Endothelial cell (in vitro differentiated cells): ENCODE data around the gene GBA2. TPM values are rescaled to one million over a fixed set of nuclear protein-coding genes. Genes with fewer than 3 reads are reported as not detected.

ENCODE experiments used
- DNase-seq: peaks from one replicate; pipeline ENCODE4 v3.0.0; 2021; ENCODE audit warnings: low spot score
- H3K27ac Mint-ChIP-seq: one replicate; pipeline ENCODE4 v1.8.0; 2021; ENCODE audit warnings: mixed read lengths, inconsistent platforms; ENCODE audit not compliant: unreplicated experiment
- H3K27me3 Mint-ChIP-seq: one replicate; pipeline ENCODE4 v1.8.0; 2021; ENCODE audit warnings: mild to moderate bottlenecking, moderate library complexity, mixed read lengths, inconsistent platforms; ENCODE audit not compliant: unreplicated experiment
- H3K36me3 Mint-ChIP-seq: one replicate; pipeline ENCODE4 v1.8.0; 2021; ENCODE audit warnings: mild to moderate bottlenecking, low read depth, mixed read lengths, inconsistent platforms; ENCODE audit not compliant: unreplicated experiment
- H3K4me1 Mint-ChIP-seq: one replicate; pipeline ENCODE4 v1.8.0; 2021; ENCODE audit warnings: mild to moderate bottlenecking, mixed read lengths, inconsistent platforms; ENCODE audit not compliant: unreplicated experiment
- H3K4me3 Mint-ChIP-seq: one replicate; pipeline ENCODE4 v1.8.0; 2021; ENCODE audit warnings: mild to moderate bottlenecking, mixed read lengths, inconsistent platforms; ENCODE audit not compliant: unreplicated experiment
- H3K9me3 Mint-ChIP-seq: one replicate; pipeline ENCODE4 v1.8.0; 2021; ENCODE audit warnings: mixed read lengths, inconsistent platforms; ENCODE audit not compliant: unreplicated experiment
- microRNA-seq: library from miRNA; unstranded; fragments of <30 nt; microRNA quantifications from one replicate; pipeline ENCODE4, GENCODE V29; 2020; ENCODE audit not compliant: unreplicated experiment
- total RNA-seq: library from RNA; stranded (reverse); fragmentation: NEBNext Ultra II Directional; extraction: Animal tissue kit (Norgen Biotek cat#: 25700); gene quantifications from one replicate; pipeline ENCODE4 v1.2.1, GENCODE V29; 2021; ENCODE audit not compliant: unreplicated experiment
- TF ChIP-seq, protein P1 (sequence below): fragments of 200-600 bp; sonication (generic); IDR thresholded peaks from one replicate; pipeline ENCODE4 v1.5.0; 2021; ENCODE audit warnings: antibody characterized with exemption; ENCODE audit not compliant: unreplicated experiment

Gene GBA2
- total RNA-seq, 1 donor from 2014 or later = 200 TPM

DNA sequence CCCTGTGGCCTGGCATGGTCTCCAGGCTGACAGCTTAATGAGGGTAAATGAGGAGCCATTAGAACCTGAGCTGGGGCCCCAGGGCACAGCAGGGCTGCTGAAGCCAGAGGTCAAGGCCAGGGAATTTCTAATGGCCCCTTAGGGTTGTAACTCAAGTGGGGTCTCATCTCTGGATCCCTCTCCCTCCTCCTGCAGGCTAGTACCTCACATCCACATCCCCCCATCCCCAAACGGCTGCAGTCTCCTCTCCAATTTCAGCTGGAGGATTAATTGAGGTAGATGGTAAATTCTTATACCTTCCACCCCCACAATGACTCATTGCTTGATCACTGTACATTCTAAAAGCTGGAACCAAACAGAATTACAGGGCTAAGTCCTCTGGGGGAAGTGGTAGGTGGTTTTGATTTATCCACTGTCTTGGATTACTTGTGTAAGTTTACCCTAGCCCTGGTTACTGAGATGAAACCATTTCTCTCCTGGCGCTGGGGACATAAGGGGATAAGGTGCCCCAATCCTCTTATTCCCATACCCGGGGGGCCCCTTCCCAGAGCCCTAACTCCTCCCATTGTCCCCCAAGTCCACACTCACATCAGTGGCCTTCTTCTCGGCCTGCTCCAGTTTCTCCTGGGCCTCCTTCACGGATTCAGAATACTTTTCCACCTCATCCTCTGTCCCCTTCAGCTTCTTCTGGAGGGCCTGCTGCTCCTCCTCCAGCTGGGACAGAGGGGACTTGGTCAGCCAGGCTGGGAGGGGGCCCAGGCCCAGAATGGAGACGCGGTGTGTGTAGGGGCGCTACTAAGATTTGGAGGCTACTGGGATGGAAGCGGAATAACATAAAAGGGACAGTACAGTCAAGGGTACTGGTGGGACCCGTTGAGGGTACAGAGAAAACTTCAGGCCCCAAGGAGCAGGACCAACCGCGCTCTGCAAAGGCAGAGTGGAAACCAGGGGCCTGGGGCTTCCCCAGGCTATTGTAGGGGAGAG, 60.2 kb downstream of the GBA2 start:
- no peaks in the 10 kb centered on the region for H3K9me3 Mint-ChIP-seq
- DNase-seq = no peak
- peaks cover 14% of the 10 kb centered on the region for H3K27me3 Mint-ChIP-seq
- TF ChIP-seq, protein P1, sequence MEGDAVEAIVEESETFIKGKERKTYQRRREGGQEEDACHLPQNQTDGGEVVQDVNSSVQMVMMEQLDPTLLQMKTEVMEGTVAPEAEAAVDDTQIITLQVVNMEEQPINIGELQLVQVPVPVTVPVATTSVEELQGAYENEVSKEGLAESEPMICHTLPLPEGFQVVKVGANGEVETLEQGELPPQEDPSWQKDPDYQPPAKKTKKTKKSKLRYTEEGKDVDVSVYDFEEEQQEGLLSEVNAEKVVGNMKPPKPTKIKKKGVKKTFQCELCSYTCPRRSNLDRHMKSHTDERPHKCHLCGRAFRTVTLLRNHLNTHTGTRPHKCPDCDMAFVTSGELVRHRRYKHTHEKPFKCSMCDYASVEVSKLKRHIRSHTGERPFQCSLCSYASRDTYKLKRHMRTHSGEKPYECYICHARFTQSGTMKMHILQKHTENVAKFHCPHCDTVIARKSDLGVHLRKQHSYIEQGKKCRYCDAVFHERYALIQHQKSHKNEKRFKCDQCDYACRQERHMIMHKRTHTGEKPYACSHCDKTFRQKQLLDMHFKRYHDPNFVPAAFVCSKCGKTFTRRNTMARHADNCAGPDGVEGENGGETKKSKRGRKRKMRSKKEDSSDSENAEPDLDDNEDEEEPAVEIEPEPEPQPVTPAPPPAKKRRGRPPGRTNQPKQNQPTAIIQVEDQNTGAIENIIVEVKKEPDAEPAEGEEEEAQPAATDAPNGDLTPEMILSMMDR = no peak
- peaks cover 26% of the 10 kb centered on the region for H3K4me1 Mint-ChIP-seq
- H3K4me3 Mint-ChIP-seq = peak overlapping the region; percentile 93
- peak overlapping the region; percentile 74 for H3K27ac Mint-ChIP-seq
- peaks cover 20% of the 10 kb centered on the region for H3K36me3 Mint-ChIP-seq

DNA sequence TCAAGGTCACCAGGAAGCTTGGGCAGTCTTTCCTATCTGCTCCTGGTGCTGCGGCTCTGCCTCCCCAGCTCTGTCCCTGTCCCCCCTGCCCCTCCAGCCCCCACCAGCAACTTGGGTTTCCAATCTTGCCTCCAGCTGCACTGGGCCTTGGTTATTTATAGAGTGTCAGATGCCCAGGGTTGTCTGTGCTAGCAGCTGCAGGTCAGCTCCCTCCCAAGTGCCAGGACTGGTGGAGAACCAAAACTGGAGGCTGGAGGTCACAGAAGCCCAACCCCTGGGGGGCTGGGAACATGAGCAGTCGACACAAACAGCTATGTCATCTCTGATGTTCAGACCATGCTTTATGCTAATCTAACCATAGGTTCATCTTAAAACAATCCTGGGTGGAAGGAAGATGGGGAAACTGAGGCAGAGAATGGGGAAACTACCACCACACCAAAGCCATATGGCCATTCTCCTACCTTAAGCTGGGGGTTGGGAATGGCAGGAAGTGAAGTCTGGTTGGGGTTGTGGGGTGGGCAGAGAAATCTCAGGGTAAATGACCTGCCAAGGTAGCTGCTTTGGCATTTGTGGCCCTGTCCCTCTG, 61.0 kb downstream of the GBA2 start:
- no peak for DNase-seq
- H3K9me3 Mint-ChIP-seq = no peaks in the 10 kb centered on the region
- peaks cover 24% of the 10 kb centered on the region for H3K36me3 Mint-ChIP-seq
- H3K4me3 Mint-ChIP-seq = peak overlapping the region; percentile 56
- no peak overlapping the region for H3K27ac Mint-ChIP-seq
- TF ChIP-seq, protein P1 = no peak
- peaks cover 14% of the 10 kb centered on the region for H3K27me3 Mint-ChIP-seq
- H3K4me1 Mint-ChIP-seq = peaks cover 29% of the 10 kb centered on the region

DNA sequence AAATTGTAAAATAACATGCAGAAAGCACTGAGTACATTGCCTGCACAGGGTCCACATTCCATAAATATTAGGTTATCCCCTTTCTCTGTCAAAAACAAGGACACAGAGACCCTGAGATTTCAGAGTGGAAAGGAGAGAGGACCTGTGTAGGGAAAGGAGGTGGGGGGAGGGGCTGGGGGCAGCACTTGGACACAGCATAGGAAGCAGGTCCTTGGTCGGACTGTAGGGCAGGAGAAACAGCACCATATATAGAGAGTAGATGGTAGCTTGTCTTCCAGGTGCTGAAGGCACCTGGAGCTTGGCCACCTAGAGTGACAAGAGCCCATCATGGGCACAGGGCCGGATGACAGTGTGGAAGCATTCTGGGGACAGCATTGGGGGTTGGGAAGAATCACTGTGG, 61.7 kb downstream of the GBA2 start:
- TF ChIP-seq, protein P1 = no peak
- Mint-ChIP-seq H3K4me1 (peaks cover 37% of the 10 kb centered on the region), H3K27ac (peak overlapping the region; percentile 45), H3K9me3 (no peaks in the 10 kb centered on the region), H3K27me3 (peaks cover 16% of the 10 kb centered on the region), H3K4me3 (peak overlapping the region; percentile 87), H3K36me3 (peaks cover 32% of the 10 kb centered on the region)
- DNase-seq = no peak

Small RNA genes within 50 kb of the gene (microRNA-seq; reads per million reads assigned to microRNA genes)
- gene MIR6852 (0.90 reads per million, percentile 9 among the genes with 10 or more reads in this experiment), gene MIR6853 (0.77 reads per million, percentile 4 among the genes with 10 or more reads in this experiment)

Other genes with a start within 250 kb of the GBA2 start
- gene TESK1, start 144.0 kb downstream of the GBA2 start, total RNA-seq = 34.6 TPM
- 2.4 TPM for gene CD72, start 130.8 kb downstream of the GBA2 start, total RNA-seq
- gene SIT1, start 98.3 kb downstream of the GBA2 start, total RNA-seq = not detected
- gene RMRP, start 91.2 kb downstream of the GBA2 start, total RNA-seq = 32,961 TPM
- 13.5 TPM for gene CCDC107, start 90.9 kb downstream of the GBA2 start, total RNA-seq
- gene ARHGEF39, start 84.0 kb downstream of the GBA2 start, total RNA-seq = 1.4 TPM
- 1.5 TPM for gene CA9, start 75.3 kb downstream of the GBA2 start, total RNA-seq
- gene TPM2, start 59.3 kb downstream of the GBA2 start, total RNA-seq = 173 TPM
- 370 TPM for gene TLN1, start 17.0 kb downstream of the GBA2 start, total RNA-seq
- 29.2 TPM for gene CREB3, start 16.6 kb downstream of the GBA2 start, total RNA-seq
- gene RGP1, start 59 bp upstream of the GBA2 start, total RNA-seq = 51.4 TPM
- gene MSMP, start 5.0 kb upstream of the GBA2 start, total RNA-seq = 2.8 TPM
- 30.8 TPM for gene NPR2, start 42.4 kb upstream of the GBA2 start, total RNA-seq
- gene SPAG8, start 63.0 kb upstream of the GBA2 start, total RNA-seq = 0.59 TPM
- 43.3 TPM for gene HINT2, start 65.8 kb upstream of the GBA2 start, total RNA-seq
- not detected for gene FAM221B, start 79.5 kb upstream of the GBA2 start, total RNA-seq
- gene TMEM8B, start 80.0 kb upstream of the GBA2 start, total RNA-seq = 9.0 TPM
- not detected for gene OR13J1, start 121.2 kb upstream of the GBA2 start, total RNA-seq
- gene HRCT1, start 157.0 kb upstream of the GBA2 start, total RNA-seq = 0.87 TPM
- 32.0 TPM for gene SPAAR, start 160.3 kb upstream of the GBA2 start, total RNA-seq
- not detected for gene OR2S2, start 208.9 kb upstream of the GBA2 start, total RNA-seq